Femur (tissue), 1 donor: Measurements from ENCODE around the gene AGBL3.
"Not testable (repeated sequence)": the region's sequence is repeated elsewhere in the genome, so short reads cannot be mapped to it uniquely, and the experiment has no call there.

Experiments used
- DNase-seq: peaks from one replicate; pipeline ENCODE4 v3.0.0-alpha.2; 2017

The AGBL3 gene

GRCh38 chr7:135170274-135170997, 184.1 kb downstream of the AGBL3 start, which contains the start of gene CYREN:
Gene CYREN (minus strand): TSS chr7:135170707. CDS start chr7:135168922, 1,785 bp downstream.
- peak; percentile 95 for DNase-seq

GRCh38 chr7:135170998-135171481, 184.7 kb downstream of the AGBL3 start:
- DNase-seq: not testable (repeated sequence)

GRCh38 chr7:135171581-135172291, 185.4 kb downstream of the AGBL3 start:
- DNase-seq: not testable (repeated sequence)

- not testable (repeated sequence) for DNase-seq
These were observed 187.6 kb downstream of the AGBL3 start for GRCh38 chr7:135173916-135174315.

GRCh38 chr7:135174941-135175340, 188.6 kb downstream of the AGBL3 start:
- no peak for DNase-seq

GRCh38 chr7:135175931-135176330, 189.6 kb downstream of the AGBL3 start:
- DNase-seq: no peak

- no peak for DNase-seq
These were observed 190.9 kb downstream of the AGBL3 start for GRCh38 chr7:135177028-135177696.

- no peak for DNase-seq
These were observed 192.1 kb downstream of the AGBL3 start for GRCh38 chr7:135178364-135178763.

GRCh38 chr7:135179321-135179925, 193.1 kb downstream of the AGBL3 start:
- DNase-seq: no peak

GRCh38 chr7:135180122-135180521, 193.8 kb downstream of the AGBL3 start:
- DNase-seq: no peak

- DNase-seq: no peak
These were observed 195.1 kb downstream of the AGBL3 start for GRCh38 chr7:135181261-135181928.

GRCh38 chr7:135181929-135182678, 195.8 kb downstream of the AGBL3 start:
- DNase-seq: no peak

GRCh38 chr7:135183478-135183877, 197.2 kb downstream of the AGBL3 start:
- no peak for DNase-seq

- DNase-seq: no peak
These were observed 198.0 kb downstream of the AGBL3 start for GRCh38 chr7:135184254-135184841.
